Measurements from ENCODE around the gene ZNF524.
A peak's percentile ranks its signal among the peaks of the same experiment; 100 is the strongest.
"Not testable (repeated sequence)": the region's sequence is repeated elsewhere in the genome, so short reads cannot be mapped to it uniquely, and the experiment has no call there.

ZNF524 gene

DNA sequence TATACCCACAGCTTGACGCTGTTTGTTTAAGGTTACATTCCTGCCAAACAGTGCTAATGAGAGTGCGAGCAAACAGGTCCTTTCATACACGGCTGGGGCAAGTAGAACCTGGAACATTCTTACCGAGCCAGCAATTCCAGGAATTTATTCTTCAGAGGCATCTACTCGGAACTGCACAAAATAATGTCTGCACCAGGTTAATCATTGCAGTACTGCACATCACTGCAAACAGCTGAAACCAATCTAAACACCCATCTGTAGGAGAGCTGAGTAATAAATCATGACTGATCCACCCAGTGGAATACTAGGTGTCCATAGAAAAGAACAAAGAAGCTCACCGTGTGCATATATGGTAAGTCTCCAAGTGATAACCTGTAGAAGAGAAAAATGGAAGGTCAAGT, 18.3 kb upstream of the ZNF524 start:
- DNase-seq = peak; percentile 2

DNA sequence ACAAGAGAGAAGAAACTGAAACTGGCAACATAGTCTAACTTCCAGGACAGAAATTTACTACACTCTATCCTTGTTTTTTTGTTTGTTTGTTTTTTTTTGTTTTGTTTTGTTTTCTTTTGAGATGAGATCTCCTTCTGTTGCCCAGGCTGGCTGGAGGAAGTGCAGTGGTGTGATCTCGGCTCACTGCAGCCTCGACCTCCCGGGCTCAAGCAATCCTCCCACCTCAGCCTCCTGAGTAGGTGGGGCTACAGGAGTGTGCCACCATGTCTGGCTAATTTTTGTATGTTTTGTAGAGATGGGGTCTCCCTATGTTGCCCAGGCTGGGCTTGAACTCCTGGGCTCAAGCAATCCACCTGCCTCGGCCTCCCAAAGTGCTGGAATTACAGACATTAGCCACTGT, 17.8 kb upstream of the ZNF524 start:
- not testable (repeated sequence) for DNase-seq

DNA sequence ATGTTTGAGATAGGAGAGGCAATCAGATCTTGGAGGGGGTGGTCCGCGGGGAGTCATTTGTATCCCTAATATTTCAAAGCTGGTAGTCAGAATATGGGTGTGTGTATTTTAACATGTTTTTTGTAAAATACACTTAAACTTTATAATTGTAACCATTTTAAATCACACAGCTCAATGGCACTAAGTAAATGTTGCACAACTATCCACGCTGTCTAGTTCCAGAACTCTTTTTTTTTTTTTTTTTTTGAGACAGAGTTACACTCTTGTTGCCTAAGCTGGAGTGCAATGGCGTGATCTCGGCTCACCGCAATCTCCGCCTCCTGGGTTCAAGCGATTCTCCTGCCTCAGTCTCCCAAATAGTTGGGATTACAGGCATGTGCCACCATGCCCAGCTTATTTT, 16.2 kb upstream of the ZNF524 start:
- DNase-seq = not testable (repeated sequence)

DNA sequence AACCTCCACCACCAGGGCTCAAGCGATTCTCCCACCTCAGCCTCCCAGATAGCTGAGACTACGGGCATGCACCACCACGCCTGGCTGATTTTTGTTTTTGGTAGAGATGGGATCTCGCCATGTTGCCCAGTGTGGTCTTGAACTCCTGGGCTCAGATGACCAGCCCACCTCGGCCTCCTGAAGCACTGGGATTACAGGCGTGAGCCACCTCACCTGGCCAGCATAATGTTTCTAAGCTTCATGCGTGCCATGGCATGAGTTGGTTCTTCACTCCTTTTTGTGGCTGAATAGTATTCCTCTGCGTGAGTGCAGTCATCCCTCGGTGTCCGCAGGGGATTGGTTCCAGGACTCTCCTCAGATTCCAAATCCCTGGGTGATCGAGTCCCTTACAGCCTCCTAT, 15.2 kb upstream of the ZNF524 start:
- no peak for DNase-seq

DNA sequence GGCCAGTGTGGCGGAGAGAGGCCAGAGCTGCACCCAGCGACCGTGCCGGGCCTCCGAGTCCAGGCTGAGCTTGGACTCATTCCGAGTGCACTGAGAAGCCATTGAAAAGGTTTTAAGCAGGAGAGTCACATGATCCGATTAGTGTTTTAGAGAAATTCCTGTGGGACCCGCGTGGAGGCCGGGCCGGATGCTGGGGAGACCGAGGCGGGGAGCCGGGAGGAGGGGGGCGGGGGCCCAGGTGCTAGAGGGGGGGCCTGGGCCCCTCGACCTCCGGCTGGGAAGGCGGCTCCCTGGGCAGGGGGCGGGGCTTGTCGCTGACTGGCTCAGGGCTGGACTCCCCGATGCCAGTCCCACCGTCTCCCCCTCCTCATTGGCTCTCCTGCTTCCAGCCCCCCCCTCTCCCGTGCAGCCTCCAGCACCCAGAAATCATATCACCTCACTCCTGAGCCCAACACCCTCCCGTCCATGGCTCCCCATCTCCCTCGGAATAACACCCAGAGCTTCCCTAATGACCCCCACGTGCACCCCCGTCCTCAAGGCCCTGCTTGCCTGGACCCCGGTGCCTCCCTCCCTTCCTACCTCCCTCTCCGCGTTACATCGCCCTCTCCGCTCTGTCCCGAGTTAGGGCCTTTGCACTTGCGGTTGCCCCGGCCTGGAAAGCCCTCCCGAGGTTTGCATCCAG, 14.3 kb upstream of the ZNF524 start:
- DNase-seq = peak; percentile 33

DNA sequence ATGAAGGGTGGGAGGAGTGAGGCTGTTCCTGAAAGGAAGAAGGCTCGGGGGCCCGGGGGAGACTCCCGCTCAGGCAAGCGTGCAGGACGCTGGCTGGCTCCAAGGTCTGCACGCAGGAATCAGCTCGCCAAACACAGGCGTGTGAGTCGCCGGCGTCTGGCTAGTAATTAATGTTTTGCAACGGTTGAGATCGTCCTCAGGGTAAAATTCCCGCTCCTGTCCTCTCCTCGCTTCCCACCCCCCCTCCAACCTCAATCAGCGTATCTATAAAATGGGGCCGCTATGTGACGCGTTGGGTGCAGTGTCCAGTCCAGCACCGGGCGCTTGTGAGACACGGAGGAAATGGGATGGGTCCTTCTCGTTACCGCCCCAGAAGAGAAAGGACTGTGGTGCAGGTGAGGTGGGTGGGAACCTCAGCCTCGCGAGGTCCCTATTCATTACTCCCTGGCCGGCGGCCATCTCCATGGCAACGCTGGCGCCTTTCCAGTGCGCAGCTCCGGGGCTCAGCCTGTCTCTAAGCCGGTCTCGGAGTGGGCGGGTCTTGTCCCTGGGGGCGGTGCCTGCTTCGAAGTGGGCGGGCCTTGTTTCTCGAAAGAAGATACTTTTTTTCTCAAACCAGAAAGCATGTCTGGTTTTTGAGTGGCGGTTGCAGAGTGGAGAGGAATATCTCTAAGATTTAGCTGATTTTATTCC, 13.0 kb upstream of the ZNF524 start:
- DNase-seq = peak; percentile 90

DNA sequence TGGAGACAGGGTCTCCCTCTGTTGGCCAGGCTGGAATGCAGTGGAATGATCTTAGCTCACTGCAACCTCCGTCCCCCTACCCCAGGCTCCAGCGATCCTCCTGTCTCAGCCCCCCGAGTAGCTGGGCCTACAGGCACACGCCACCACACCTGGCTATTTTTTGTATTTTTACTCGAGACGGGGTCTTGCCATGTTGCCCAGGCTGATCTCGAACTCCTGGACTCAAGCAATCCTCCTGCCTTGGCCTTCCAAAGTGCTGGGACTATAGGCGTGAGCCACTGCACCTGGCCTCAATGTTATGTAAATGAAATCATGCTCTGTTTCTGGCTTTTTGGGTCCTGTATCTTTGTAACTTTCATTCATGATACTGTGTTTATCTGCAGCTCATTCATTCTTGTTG, 11.3 kb upstream of the ZNF524 start:
- DNase-seq = no peak

DNA sequence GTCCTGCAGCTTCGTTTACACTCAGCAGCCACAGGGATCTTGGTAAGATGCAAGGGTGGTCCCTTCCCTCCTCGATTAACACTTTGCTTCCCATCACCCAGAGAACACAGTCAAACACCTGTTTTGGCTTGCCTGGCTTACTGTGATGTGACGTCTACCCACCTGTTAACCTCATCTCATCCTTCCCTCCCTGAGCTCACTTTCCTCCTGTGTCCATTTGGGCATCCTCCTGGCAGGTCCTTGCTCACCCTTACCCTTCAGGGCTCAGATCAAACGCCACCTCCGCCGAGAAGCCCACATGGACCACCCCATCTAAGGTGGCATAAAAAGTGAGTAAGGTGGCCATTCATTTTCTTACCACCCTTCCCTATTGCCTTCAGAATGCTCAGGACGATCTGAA, 10.0 kb upstream of the ZNF524 start:
- DNase-seq = no peak

DNA sequence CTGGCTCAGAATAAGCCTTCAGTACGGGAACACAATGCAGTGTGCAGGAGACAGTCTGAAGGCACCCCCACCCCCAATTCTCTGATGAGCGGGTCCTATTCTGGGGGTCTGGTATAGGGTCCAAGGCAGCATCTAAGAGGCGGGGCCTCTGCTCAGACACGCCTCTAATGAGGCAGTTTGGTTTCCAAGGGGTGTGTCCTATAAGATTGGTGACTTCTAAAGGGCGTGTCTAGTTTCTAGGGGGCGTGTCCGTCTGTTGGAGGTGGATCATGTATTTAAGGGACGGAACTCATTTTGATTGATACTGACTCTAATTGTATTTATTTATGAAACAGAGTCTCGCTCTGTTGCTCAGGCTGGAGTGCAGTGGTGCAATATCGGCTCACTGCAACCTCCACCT, 9.5 kb upstream of the ZNF524 start:
- DNase-seq = no peak

DNA sequence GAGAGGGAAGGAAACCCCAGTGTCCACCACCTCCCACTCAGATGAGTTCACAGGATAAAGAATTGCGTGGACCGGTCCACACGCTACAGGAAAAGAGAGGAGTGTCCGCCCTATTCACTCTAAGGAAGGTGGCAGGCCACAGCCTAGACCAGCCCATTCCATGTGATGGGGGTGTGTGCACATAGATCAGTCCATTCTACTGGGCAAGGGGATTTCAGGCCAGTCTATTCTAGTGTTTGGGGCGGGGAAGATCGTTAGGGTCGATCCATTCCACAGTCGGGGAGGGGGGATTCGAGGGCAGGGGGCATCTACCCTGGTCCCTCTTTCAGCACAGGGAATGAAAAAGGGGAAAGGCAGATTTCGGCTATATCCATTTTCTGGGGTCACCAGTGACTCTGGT, 8.5 kb upstream of the ZNF524 start:
- no peak for DNase-seq

DNA sequence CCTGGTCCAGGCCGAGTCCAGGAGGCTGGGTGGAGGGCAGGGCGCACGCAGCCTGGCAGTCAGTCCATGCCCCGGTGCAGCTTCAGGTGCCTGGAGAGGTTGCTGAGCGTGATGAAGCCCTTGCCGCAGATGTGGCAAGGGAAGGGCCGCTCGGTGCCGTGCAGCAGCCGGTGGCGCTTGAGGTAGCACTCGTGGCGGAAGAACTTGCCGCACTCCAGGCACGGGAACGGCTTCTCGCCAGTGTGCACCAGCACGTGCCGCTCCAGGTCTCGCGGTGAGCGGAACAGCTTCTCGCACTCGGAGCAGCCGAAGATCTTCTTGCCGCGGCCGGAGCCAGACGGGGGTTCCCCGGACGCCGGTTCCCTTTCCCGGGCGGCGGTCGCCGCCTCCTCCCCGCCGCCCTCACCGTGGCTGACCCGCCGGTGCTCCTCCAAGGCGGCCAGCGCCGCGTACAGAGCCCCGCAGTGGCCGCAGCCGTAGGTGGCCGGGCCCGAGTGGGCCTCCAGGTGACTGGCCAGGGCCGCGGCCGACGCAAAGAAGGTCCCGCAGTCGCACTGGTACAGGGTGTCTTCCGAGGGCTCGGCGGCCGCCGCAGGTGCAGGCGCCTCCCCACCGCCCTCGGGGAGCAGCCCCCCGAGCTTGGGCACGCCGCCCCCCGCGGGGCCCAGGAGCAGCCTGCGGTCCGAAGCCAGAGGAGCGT, 7.5 kb upstream of the ZNF524 start:
- no peak for DNase-seq

DNA sequence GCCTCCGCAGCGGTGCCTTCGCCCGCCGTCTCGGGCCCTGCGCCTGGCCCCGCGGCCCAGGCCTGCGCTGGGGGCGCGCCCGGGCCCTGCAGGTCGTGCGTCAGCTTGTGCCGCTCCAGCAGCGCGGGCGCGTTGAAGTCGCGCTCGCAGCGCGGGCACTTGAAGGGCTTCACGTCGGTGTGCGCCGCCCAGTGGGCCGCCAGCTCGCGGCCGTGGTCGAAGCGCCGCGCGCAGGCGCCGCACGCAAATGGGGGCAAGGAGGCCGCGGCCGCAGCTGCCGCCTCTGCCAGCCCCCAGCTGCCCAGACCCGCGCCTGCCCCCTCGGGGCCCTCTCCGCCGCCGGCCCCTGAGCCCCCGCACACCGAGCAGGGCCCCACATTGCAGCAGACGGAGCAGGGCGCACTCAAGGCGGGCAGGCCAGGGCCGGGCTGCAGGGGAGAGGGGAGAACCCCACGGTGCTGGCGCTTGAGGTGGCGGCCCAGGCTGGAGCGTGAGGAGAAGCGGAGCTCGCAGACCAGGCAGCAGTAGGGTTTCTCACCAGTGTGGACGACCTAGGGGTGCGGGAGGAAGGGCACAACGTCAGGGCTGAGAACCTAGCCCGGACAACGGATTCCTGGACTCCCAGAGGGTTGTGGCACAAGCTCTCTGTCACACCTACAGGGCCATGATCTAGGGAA, 6.9 kb upstream of the ZNF524 start:
- DNase-seq = no peak

DNA sequence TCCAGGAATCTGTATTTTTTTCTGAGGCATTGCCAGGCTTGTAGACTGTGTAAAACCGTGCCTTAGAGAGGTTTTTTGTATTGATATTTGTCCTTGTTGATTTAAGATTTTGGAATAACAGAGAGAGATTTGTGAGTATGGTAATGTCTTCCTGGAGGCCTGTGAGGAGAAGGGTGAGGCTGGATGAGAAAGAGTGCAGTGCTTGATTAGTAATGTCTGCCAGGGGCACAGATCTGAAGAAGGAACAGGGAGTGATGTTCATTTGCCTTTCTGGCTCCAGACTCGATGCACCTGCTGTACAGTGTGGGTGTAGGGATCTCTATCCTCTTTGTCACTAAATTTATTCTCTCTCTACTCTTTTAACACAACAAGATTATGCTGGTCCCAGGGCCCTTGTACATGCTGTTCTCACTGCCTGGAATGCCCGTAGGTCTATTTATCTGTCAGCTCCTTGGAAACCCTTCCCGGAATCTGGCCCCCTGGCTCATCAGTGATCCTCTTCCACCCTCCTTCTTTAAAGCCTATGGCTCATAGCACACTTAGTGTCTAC, 5.0 kb upstream of the ZNF524 start:
- DNase-seq = no peak

DNA sequence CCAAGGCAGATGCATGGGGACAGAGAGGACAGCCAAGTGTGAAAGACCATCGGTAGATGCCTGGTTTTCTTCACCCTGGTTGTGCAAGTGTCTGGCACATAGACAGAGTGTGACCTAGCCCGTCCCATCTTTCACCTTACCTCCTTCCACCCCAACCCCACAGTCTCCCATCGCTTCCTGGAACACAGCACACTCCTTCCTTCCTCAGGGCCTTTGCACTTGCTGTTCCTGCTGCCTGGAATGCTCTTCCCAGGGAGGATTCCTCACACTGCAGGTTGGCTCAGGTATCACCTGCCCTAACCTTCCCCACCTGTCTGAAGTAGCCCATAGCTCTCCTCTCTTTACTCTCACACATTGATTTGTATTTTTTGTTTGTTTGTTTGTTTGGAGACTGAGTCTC, 3.8 kb upstream of the ZNF524 start:
- DNase-seq = no peak

DNA sequence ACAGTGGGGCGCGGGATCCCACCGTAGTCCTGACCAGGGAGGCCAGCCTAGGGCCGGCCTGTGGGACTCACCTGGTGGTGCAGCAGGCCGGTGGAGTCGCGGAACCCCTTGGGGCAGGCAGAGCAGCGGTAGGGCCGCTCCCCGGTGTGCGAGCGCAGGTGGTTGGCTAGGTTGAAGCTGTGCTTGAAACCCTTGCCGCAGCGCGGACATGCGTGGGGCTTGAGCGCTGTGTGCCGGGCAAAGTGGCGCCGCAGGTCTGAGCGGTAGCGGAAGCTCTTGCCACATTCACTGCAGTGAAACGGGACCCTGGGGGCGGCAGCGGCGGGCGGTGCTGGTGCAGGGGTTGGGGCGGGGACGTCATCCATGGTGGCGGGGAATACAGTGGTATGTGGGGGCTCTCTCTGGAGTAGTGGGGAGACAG, 2.6 kb upstream of the ZNF524 start:
- DNase-seq = no peak

DNA sequence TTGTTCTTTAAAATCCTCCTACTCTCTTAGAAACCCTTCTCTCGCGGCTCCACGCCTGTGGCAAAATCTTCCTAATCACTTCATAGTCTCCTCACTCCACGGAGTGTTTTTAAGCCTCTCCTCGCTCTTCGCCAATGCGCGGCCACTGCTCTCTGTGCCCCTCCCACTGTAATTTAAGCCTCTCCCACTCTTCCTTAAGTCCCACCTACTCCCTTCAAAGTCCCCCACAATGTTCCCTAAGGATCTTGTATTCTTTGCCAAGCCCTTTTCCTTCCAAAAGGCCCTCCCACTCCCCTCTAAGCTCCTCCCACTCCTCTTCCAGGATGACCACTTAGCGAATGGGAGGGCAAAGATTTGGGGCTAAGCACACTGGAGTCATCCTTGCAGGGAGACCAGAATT, 2.1 kb upstream of the ZNF524 start:
- DNase-seq = no peak

DNA sequence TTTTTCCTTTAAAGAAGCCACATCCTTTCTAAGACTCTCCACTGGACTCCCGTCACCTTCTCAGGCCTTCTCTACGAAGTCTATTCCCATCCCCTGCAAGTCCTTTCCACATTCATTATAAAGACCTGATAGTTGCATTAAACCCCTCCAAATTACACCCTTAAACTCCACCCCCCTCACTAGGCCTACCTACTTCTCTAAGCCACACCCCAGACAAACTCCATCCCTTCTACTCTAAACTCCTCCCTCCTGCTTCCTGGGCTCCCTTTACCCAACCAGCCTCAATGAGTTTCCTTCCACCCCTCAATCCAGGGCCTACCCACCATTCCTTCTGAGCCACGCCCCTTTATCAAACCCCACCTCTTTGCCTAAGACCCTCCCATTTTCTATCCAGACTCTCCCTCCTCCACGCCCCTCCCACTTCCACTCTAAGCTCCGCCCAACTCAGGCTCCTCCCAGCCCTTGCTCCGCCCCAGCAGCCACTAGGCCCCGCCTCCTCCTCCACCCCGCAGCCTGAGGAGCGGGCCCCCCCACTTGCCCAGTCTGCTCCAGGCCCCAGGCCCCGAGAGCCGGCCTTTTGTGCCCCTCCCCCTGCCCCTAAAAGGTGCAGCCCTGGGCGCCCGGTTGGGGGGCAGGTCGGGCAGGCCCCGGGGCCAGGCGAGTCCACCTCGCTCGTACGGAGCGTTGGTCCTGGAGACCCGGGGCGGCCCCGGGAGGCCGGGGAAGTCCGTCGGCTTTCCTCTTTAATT, 1.2 kb upstream of the ZNF524 start:
- peak; percentile 88 for DNase-seq

DNA sequence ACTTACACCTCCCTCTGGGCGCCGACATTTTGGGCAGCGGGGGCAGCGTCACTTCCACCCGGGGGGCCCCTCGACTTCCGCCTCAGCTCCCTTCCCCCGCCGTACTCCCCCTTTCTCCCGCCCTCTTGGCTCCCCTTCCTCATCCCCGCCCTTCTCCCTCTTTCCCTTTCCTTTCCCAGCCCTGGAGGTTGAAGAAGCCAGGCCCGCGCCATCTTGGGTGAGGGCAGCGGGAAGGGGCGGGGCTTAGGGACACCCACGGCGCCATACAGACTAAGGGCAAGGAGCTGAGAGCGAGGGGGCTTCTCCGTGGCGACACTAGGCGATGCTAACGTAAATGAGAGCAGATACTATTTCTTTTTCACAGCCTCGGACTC, 633 bp upstream of the ZNF524 start, which contains the start of gene FIZ1:
FIZ1 (minus strand) TSS at position 50 of the 374 bp plus-strand sequence. CDS start 1,652 bp downstream, outside the sequence.
- DNase-seq = peak; percentile 98

DNA sequence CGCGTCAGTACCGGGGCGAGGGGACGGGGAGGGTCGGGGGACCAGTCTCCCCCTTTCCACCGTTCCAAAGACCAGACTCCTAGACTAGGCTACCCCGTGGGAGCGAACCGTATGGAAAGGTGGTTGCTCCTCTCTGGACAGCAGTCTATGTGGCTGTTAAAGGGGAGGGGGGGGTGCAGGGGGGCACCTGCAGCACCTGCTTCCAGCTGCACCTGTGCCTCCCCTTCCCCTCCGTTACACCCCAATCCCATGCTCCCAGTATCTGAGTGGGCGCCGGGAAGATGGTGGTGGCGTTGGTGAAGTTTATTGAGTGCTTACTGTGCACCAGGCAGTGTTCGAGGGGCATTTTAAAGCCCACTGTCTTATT, 557 bp downstream of the ZNF524 start:
- DNase-seq = peak; percentile 47

DNA sequence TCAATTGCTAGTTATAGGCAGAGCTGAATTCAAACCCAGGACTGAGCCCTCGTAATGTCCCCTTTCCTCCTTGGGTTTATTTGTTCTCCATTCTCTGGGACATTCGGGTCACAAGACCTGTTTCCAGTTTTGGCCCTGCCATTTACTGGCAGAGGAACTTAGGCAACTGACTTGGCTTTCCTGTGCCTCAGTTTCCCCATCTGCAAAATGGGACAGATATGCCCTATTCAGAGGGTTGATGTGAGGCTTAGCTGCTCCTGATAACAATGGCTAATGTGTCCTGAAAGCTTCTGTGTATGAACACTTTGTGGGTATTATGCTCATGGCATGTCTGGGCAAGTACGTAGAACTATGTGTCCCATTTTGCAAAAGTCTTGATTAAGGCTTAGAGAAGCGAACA, 996 bp downstream of the ZNF524 start:
- no peak for DNase-seq

DNA sequence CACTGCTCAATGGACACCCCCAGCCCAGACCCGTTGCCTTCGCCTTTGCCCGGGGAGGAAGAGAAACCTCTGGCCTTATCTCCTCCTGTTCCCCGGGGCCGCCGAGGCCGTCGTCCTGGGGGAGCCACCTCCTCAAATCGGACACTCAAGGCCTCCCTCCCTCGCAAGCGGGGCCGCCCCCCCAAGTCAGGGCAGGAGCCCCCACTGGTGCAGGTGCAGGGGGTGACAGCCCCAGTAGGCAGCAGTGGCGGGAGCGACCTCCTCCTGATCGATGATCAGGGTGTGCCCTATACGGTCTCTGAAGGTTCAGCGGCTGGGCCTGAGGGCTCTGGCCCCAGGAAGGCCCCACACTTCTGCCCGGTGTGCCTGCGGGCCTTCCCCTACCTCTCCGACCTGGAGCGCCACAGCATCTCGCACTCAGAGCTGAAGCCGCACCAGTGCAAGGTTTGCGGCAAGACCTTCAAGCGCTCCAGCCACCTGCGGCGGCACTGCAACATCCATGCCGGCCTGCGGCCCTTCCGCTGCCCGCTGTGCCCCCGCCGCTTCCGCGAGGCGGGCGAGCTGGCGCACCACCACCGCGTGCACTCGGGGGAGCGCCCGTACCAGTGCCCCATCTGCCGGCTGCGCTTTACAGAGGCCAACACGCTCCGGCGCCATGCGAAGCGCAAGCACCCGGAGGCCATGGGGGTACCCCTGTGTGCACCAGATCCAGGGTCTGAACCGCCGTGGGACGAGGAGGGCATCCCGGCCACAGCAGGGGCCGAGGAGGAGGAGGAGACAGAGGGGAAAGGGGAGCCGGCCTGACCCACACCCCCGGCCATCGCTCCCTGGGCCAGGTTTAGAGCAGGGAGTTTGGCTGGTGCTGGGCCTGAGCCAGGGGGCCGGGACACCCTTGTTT, 2.3 kb downstream of the ZNF524 start:
- DNase-seq = no peak

DNA sequence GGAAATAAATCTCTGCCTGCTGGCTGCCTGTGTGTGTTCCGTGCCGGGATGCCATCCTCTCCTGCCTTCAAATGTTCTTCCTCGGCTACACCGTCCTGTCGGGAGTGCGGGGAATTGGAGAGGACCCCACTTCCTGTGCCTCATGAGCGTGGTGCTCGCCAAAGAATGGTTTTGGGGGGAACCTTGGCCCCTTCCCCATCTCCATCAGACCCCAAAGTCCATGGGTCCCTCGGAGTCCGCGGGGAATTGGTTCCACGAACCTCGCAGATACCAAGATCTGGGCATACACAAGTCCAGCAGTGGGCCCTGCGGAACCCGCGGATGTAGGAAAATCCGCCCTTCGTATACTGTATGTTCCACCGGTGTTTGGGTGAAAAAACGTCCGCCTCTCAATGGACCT, 3.0 kb downstream of the ZNF524 start:
- DNase-seq = no peak
